K562 (cell line): ENCODE results near the gene ULK3. TPM values are rescaled to one million over a fixed set of nuclear protein-coding genes. Genes with fewer than 3 reads are reported as not detected.

Source experiments
- ARID2 ChIP-seq: fragments of 450-650 bp; IDR thresholded peaks from 2 replicates; pipeline ENCODE4 v1.6.1; 2017; ENCODE audit warnings: antibody characterized with exemption, mild to moderate bottlenecking
- BRCA1 ChIP-seq, 2 experiments: fragments of 450-650 bp in 1 of 2; sonication (generic) in 1 of 2; formaldehyde crosslinking in 1 of 2; IDR thresholded peaks; 2 replicates each; pipeline versions ENCODE4 v1.5.0 to v1.6.1; 2017 to 2020; ENCODE audit warnings: mild to moderate bottlenecking in 1 of 2, missing genetic modification reagents in 1 of 2
- E2F3 ChIP-seq: fragments of 250-450 bp; sonication (Bioruptor Pico); IDR thresholded peaks from 2 replicates; pipeline ENCODE4 v1.4.0; 2020; ENCODE audit warnings: mild to moderate bottlenecking
- KDM2B ChIP-seq: fragments of 250-450 bp; sonication (Bioruptor Pico); IDR thresholded peaks from 2 replicates; pipeline ENCODE4 v1.8.0; 2021; ENCODE audit warnings: mild to moderate bottlenecking, moderate library complexity
- KHSRP ChIP-seq: fragments of 450-650 bp; IDR thresholded peaks from 2 replicates; pipeline ENCODE4 v1.6.1; 2017
- SMARCE1 ChIP-seq: fragments of 450-650 bp; IDR thresholded peaks from 2 replicates; pipeline ENCODE4 v1.7.1; 2016; ENCODE audit warnings: mild to moderate bottlenecking
- SP1 ChIP-seq: sonication (generic); formaldehyde crosslinking; IDR thresholded peaks from 2 replicates; pipeline ENCODE4 v1.8.1; 2022; ENCODE audit warnings: mild to moderate bottlenecking, missing genetic modification reagents
- SRSF7 ChIP-seq: fragments of 200-400 bp; formaldehyde crosslinking; optimal IDR thresholded peaks from 2 replicates; pipeline ENCODE3; 2017; ENCODE audit warnings: mild to moderate bottlenecking, low read depth, low read length
- YBX1 ChIP-seq: fragments of 450-650 bp; IDR thresholded peaks from 2 replicates; pipeline ENCODE4 v1.7.1; 2016; ENCODE audit warnings: mild to moderate bottlenecking
- ZNF165 ChIP-seq: fragments of 250-450 bp; sonication (Bioruptor Pico); IDR thresholded peaks from 2 replicates; pipeline ENCODE4 v1.4.0; 2020; ENCODE audit warnings: borderline replicate concordance
- ZNF77 ChIP-seq: fragments of 250-450 bp; sonication (Bioruptor Pico); IDR thresholded peaks from 2 replicates; pipeline ENCODE4 v1.5.0; 2020
- polyA plus RNA-seq, 8 experiments: library from polyadenylated mRNA; depleted of rRNA in 4 of 8; stranded (reverse) in 5 of 8; unstranded in 3 of 8; fragments of >200 nt; fragmentation: Nextera tagmentation in 2 of 8; fragmentation: Illumina TruSeq in 1 of 8; extraction: Ambion mirVana in 2 of 8; extraction: Trizol in 1 of 8; gene quantifications; 2 replicates each; pipeline versions ENCODE4 v1.2.1 to v1.2.3, GENCODE V29; 2011 to 2014; ENCODE audit warnings: inconsistent platforms in 1 of 8, missing spikeins in 1 of 8
- total RNA-seq, 7 experiments: library from RNA; depleted of rRNA in 6 of 7; stranded (reverse); fragments of >200 nt in 6 of 7; fragmentation: Illumina TruSeq in 2 of 7; extraction: Trizol in 2 of 7; gene quantifications; 2 replicates each; pipeline versions ENCODE4 v1.2.1 to v1.2.3, GENCODE V29; 2011 to 2021; ENCODE audit warnings: low replicate concordance in 1 of 7
- TF ChIP-seq, protein P1 (sequence below), 2 experiments: fragments of 450-650 bp; IDR thresholded peaks; 2 replicates each; pipeline ENCODE4 v1.6.1; 2018; ENCODE audit warnings: mild to moderate bottlenecking in 2 of 2, low read depth in 1 of 2; ENCODE audit not compliant: partially characterized antibody in 2 of 2
- TF ChIP-seq, protein P2 (sequence below): sonication (generic); formaldehyde crosslinking; IDR thresholded peaks from 2 replicates; pipeline ENCODE4 v1.8.0; 2023; ENCODE audit warnings: missing genetic modification reagents, mild to moderate bottlenecking, borderline replicate concordance
- TF ChIP-seq, protein P3 (sequence below): IDR thresholded peaks from 2 replicates; pipeline ENCODE4 v1.6.1; 2012; ENCODE audit warnings: low read depth, low read length, improper control_type of control experiment, borderline replicate concordance

ULK3 gene
- total and polyA plus RNA-seq, 9 of the 15 experiments (the other 6 are each of a cell fraction or from before 2014, with no cell fraction given): 0.68 to 68.0 (median 34.9) TPM

DNA sequence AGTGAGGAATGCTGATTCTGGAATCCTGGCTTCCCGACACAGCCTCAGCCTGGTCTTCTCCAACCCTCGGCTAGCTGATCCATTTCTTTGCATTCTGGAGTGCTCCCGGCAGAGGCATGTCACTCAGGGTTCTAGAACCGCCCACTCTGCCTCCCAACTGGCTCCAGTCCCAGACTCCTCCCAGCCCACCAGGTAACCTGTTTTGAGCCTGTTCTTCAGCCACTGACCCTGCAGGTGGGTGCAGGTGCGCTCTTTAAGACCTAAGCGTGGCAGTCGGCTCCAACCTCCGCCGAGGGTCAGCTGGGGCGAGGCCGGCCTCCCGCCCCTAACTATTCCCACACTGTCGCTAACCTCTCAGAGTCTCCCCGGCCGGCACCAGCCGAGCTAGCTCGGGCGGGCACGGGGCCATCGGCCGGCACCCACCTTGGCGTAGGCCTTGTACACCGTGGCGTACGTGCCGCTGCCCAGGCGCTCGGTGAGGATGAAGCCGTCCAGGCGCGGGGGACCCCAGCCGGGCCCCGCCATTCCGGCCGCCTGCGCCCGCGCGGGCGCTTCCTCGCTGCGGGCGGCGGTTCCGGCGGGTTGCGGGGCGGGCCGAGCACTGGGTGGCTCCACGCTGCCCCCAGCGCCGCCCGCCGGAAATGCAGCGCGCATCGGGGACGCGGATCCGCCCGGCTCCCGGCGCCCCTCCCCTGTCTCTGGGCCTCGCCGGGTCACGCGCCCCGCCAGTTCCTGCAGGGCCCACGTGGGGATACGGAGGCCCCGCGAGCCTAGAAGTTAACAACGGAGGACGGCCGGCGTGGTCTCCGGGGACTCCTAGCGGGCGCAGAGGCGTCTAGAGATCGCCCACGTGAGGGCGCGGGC, at the start of gene ULK3 (continued):
- TF ChIP-seq, protein P1, sequence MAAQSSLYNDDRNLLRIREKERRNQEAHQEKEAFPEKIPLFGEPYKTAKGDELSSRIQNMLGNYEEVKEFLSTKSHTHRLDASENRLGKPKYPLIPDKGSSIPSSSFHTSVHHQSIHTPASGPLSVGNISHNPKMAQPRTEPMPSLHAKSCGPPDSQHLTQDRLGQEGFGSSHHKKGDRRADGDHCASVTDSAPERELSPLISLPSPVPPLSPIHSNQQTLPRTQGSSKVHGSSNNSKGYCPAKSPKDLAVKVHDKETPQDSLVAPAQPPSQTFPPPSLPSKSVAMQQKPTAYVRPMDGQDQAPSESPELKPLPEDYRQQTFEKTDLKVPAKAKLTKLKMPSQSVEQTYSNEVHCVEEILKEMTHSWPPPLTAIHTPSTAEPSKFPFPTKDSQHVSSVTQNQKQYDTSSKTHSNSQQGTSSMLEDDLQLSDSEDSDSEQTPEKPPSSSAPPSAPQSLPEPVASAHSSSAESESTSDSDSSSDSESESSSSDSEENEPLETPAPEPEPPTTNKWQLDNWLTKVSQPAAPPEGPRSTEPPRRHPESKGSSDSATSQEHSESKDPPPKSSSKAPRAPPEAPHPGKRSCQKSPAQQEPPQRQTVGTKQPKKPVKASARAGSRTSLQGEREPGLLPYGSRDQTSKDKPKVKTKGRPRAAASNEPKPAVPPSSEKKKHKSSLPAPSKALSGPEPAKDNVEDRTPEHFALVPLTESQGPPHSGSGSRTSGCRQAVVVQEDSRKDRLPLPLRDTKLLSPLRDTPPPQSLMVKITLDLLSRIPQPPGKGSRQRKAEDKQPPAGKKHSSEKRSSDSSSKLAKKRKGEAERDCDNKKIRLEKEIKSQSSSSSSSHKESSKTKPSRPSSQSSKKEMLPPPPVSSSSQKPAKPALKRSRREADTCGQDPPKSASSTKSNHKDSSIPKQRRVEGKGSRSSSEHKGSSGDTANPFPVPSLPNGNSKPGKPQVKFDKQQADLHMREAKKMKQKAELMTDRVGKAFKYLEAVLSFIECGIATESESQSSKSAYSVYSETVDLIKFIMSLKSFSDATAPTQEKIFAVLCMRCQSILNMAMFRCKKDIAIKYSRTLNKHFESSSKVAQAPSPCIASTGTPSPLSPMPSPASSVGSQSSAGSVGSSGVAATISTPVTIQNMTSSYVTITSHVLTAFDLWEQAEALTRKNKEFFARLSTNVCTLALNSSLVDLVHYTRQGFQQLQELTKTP (IDR thresholded peaks at IDR 0.05; ENCODE audit: low read depth in 1 of 2, partially characterized antibody in 2 of 2): no peak
- no peak for TF ChIP-seq YBX1
- no peak for TF ChIP-seq BRCA1 (IDR thresholded peaks at IDR 0.05)
- TF ChIP-seq BRCA1 (CRISPR knock-in tag; IDR thresholded peaks at IDR 0.05): no peak
- TF ChIP-seq, protein P2, sequence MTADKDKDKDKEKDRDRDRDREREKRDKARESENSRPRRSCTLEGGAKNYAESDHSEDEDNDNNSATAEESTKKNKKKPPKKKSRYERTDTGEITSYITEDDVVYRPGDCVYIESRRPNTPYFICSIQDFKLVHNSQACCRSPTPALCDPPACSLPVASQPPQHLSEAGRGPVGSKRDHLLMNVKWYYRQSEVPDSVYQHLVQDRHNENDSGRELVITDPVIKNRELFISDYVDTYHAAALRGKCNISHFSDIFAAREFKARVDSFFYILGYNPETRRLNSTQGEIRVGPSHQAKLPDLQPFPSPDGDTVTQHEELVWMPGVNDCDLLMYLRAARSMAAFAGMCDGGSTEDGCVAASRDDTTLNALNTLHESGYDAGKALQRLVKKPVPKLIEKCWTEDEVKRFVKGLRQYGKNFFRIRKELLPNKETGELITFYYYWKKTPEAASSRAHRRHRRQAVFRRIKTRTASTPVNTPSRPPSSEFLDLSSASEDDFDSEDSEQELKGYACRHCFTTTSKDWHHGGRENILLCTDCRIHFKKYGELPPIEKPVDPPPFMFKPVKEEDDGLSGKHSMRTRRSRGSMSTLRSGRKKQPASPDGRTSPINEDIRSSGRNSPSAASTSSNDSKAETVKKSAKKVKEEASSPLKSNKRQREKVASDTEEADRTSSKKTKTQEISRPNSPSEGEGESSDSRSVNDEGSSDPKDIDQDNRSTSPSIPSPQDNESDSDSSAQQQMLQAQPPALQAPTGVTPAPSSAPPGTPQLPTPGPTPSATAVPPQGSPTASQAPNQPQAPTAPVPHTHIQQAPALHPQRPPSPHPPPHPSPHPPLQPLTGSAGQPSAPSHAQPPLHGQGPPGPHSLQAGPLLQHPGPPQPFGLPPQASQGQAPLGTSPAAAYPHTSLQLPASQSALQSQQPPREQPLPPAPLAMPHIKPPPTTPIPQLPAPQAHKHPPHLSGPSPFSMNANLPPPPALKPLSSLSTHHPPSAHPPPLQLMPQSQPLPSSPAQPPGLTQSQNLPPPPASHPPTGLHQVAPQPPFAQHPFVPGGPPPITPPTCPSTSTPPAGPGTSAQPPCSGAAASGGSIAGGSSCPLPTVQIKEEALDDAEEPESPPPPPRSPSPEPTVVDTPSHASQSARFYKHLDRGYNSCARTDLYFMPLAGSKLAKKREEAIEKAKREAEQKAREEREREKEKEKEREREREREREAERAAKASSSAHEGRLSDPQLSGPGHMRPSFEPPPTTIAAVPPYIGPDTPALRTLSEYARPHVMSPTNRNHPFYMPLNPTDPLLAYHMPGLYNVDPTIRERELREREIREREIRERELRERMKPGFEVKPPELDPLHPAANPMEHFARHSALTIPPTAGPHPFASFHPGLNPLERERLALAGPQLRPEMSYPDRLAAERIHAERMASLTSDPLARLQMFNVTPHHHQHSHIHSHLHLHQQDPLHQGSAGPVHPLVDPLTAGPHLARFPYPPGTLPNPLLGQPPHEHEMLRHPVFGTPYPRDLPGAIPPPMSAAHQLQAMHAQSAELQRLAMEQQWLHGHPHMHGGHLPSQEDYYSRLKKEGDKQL (CRISPR knock-in tag): no peak
- TF ChIP-seq ZNF77: no peak
- TF ChIP-seq ARID2: no peak
- no peak for TF ChIP-seq SMARCE1
- no peak for TF ChIP-seq ZNF165 (CRISPR knock-in tag)
- peak; percentile 47 for TF ChIP-seq SP1 (CRISPR knock-in tag)
- no peak for TF ChIP-seq SRSF7
- TF ChIP-seq, protein P3, sequence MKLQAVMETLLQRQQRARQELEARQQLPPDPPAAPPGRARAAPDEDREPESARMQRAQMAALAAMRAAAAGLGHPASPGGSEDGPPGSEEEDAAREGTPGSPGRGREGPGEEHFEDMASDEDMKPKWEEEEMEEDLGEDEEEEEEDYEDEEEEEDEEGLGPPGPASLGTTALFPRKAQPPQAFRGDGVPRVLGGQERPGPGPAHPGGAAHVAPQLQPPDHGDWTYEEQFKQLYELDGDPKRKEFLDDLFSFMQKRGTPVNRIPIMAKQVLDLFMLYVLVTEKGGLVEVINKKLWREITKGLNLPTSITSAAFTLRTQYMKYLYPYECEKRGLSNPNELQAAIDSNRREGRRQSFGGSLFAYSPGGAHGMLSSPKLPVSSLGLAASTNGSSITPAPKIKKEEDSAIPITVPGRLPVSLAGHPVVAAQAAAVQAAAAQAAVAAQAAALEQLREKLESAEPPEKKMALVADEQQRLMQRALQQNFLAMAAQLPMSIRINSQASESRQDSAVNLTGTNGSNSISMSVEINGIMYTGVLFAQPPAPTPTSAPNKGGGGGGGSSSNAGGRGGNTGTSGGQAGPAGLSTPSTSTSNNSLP: no peak
- peak; percentile 68; the same call in 1 of the 2 replicates for TF ChIP-seq KDM2B (CRISPR knock-in tag)
- no peak for TF ChIP-seq KHSRP
- no peak for TF ChIP-seq E2F3 (CRISPR knock-in tag)
